Measurements from ENCODE around the gene GLRA3.

- TF ChIP-seq CTCF (IDR thresholded peaks at IDR 0.05 in 4 of 5, conservative IDR thresholded peaks at IDR 0.05 in 1 of 5) = no peak
- TF ChIP-seq POLR2A (IDR thresholded peaks at IDR 0.05) = no peak
Measured at GRCh38 chr4:174828845-174829701, at the start of gene GLRA3.
